HG03108 (cell line): ENCODE results near the gene PLCL2.

Experiments
- ATAC-seq: cut with Tn5 transposase; IDR thresholded peaks from one replicate; pipeline ENCODE4 v1.9.1; 2021; ENCODE audit warnings: moderate library complexity; ENCODE audit not compliant: unreplicated experiment

PLCL2 gene

DNA sequence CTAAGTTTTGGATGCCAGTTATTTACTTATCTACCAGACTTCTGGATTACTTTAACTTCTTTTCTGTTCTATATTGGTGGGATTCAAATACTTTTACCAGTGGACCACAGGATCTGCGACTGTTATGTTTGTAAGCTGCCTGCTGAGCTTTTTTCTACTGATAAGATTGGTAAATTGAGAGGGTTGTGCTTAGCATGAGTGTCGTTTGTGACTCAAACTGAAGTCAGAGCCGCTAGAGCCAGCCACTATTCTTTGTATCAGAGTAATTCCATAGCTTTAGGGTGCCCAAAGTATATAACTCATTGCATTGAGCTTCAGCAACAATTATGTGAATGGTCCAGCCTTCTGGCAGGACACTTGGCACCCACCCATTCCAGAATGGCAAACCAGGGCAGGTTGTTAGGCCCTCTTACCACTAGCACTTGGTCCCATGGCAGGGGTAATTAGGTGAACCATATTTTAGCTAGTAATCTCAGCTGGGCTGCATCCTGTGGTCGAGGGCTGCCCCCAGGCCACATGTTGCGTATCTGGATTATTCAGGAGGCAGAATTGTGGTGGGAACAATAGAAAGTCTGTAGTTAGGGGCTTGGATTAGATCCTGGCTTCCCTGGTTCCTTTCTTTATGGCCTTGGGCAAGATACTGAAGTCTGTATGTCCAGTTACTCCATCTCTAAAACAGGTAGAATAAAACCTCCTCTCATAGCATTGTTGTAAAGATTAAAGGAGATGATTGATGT is 6.0 kb downstream of the PLCL2 start:
- no peak for ATAC-seq

DNA sequence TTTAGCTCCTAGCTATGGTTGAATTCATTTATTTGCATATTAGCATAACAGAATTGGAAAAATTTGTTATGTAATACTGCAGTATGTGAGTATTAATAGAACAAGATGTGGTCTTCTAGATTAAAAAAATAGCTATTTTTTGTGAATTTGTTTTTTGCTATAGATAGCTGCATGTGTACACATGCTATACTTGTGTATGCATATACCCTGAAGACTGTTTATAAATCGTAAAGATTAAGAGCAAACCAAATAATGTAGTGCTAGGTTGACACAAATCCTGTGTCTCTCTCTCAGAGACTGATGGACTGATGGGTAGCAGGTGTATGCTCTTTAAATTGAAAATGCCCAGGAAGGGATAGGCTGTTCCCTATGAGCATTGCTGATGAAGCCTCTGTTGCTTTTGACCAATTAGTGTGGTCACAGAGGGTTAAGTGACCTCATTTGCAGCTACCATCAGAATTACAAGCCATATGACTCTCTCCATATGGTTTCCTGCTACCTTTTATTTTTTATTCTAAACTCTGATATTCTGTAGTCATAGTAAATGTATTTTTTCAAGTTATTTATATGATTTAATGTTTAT is 9.0 kb downstream of the PLCL2 start:
- no peak for ATAC-seq

DNA sequence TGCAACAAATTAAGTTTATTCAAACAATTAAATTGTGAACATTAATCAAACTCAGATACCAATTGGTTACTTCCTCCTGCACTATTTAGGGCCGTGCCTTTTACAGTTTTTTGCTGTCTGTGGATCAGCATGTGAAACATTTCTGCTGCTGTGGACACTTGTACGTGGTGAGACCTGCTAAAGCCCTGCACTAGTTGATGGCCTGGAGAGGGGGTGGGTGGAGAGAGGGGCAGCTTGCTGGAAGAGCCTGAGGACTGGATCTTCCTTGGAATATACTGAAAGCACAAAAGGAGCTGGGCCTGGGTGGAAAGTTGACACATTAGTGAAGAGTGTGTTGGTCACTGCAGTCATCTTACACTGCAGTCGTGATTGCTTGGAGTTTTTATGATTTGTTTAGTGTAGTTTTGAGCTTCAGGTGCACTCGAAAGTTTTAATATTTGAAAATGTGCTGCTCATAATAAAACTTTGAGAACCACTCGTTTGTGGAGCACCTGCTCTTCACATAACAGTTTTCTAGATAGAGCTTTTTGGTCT is 11.4 kb downstream of the PLCL2 start:
- no peak for ATAC-seq

DNA sequence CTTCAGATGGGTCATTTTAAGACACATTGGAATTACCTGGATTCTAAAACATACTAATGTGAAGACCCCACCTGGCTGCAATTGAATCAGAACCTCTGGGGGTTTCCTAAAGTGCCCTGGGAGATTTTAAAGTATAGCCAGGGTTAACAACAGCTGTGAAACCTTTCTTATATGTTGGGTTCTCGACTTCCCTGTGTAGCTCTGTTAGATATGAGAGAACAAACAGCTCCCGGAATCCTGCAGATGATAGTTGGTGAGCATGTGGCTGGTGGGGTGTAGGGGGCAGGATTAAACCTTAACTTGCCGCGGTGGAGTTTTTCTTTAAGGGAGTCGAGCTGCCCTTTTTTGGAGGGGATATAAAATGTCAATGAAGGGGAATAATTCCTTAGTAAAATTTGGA is 12.1 kb downstream of the PLCL2 start:
- ATAC-seq = no peak

- peak; percentile 71 for ATAC-seq
These were observed 12.6 kb downstream of the PLCL2 start for GRCh38 chr3:16897254-16897926.

DNA sequence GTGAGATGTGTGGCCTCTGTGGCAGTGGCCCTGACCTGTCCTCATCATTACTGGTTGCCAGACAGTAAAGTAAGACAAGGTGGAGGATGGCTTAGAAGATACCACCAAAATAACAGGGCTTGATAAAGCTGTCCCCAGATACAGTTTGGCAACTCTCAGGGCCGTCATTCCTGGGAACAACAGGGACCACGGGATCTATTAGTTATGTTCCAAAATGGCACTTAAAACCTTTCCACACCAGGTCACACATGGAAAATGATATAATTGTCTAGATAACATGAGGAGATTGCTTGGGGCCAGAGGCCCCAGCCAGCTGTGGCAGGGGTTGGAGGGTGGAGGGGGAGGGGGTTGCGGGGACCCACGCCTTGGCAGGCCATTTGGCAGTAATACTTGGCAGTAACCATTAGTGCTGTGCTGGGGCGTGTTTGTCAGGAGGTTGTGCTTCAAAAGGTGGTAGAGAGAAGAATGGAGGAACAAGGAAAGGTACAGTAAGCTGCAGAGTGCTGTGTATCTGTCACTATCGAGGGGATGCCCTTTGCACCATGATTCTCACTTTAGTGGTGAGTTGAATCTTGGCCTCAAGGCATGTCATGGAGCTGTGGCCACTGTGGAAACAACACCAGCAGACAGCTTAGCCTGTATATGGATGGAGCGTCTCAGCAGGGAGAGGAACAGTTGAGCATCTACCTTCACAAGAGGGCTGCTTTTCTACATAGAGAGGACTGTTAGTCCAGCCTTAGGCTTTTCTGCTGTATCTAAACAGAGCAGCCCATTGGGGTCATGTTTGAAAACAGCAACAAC is 14.0 kb downstream of the PLCL2 start:
- no peak for ATAC-seq

DNA sequence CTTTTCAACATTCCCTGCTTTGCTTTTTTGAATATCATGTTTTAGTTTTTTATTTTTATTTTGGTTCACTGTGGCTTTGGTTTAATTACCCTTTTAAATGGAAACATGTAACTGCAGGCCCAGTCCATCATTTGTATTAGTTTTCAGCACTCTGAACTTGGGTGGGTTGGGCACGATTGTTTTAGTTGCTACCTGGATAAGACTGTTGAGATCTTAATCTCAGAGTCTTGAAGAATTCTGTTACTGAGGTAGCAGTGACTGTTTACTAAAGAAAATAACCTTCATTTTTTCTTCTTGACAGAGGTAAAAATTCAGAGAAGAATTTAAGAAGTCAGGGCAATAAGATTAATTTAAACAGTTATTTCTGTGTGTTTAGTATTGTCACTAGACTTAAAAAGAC is 15.2 kb downstream of the PLCL2 start:
- ATAC-seq = no peak

DNA sequence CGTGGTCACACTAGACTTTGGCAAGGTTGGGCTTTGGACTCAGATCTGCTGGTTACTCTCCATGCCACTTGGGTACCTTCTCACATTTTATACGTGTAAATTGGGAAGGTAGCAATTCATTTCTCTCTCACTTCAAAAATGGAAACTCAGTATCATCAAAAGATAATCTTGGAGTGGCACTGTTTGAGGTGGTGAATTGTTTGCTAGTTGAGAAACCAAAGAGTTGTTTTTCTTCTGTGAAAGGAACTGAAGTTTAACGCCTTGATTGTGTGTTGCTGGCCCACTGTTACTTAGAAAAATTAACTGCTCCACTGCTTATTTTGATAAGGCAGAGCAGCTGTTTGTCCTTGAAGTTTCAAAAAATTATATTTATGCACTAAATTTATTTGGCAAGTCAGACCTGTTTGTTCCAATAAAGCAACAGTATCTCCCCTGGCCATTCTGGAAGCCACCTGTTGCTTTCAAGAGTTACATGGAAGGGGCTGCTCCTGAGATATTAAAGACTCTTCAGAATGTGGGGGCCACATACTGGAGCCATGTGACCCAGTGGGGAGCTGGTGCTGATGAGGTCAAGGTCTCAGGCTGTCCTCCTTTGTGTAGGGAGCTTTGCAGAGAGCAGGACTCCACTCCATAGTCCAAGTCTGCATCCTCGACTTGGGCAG is 16.2 kb downstream of the PLCL2 start:
- no peak for ATAC-seq

GRCh38 chr3:16904423-16905417 is 20.0 kb downstream of the PLCL2 start:
- no peak for ATAC-seq

- ATAC-seq = no peak
These were observed 20.9 kb downstream of the PLCL2 start for GRCh38 chr3:16905704-16906103.

DNA sequence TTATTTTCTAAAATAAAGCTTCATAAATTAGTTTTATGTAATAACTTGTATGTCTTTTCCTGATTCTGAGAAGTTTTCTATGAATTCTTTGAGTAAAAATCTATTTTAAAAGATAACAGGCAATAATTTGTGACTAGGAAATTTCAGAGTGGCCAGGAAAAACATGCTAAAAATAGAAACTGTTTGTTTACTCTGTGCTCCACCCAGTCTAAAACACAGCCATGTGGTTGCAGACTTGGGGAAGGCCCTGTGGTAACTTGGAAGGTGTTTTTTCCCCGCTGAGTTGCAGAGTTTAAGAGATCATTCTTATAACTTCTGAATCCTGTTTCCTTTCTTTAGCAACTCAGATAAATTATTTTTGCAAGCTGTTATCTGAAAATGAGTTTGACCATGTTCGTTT is 21.9 kb downstream of the PLCL2 start:
- no peak for ATAC-seq

DNA sequence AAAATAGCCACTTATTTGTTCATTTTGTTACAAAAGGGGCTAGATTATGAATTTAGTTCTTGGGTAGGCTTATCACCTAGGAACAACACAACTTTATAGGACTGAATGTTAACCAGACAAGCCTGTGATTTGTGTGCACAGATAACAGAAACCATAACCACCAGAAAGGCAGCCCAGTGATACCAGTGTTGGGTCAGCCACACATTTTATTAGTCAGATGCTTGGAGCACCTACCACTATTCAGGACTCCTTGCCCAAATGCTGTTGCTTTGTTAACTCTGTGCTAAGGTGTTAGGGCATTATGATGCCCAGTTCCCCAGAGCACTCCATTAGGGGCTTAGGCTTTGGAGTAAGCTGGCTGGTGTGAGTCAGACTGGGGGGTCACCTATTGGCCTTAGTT is 22.5 kb downstream of the PLCL2 start:
- ATAC-seq = no peak

DNA sequence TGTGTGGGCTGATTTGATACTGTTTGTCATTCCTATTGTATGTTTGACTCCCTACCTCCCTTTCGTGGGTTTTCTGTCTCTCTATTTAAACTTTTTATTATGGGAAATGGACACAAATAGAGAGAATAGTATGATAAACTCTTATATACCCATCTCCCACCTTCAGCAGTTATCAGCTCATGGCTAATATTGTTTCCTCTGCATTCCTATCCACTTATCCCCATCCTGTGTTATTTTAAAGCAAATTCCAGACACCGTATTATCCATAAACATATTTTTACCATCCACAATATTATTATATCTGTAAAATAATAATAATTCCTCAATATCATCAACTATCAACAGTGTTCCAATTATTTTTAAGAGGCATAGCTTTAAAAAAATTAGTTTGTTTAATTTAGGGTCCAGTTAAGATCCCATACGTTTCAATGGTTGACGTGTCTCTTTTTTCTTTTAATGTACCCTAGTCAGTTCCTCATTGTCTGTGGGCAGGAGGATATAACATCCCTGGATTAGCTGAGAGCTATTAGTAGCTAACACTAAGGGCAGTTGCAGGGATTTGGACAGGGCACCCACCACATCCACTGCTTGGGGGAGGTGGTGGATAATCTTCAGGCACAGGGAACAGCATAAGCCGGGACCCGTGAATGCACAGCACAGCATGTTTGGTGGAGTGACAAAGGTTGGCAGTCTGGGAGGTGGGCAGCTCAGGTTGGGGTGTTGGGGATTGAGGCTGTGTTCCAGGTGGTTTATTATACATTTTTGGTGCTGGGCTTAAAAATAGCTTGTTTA is 23.5 kb downstream of the PLCL2 start:
- no peak for ATAC-seq

- no peak for ATAC-seq
These were observed 24.1 kb downstream of the PLCL2 start for GRCh38 chr3:16908896-16909295.

DNA sequence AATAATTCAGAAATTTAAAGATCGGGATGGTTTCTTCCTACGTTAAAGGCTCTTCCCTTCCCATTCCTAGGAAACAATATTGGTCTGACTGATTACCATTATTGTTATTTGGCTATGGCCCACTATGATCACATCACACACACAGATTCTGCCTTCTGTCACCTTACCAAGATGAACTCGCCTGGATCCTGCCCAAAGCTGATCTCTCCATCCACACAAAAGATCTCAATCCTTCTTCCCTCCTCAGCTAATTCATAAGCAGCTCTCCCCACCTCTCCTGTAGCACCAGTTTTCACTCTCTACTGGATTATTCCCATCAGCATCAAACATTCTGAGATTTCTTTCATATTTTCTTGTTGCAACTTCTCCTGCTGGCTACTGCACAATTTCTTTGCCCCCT is 25.0 kb downstream of the PLCL2 start:
- ATAC-seq = no peak

- ATAC-seq = no peak
These were observed 25.5 kb downstream of the PLCL2 start for GRCh38 chr3:16910207-16910606.

GRCh38 chr3:16911916-16912315 is 27.2 kb downstream of the PLCL2 start:
- ATAC-seq = no peak

GRCh38 chr3:16912400-16913263 is 27.9 kb downstream of the PLCL2 start:
- peak; percentile 90 for ATAC-seq
